Stimulated activated CD4-positive, alpha-beta T cell treated with anti-CD3 and anti-CD28 coated beads, Interleukin-2, amount 100 ng/mL, for 4 hours (primary cell): Measurements from ENCODE around the gene C19orf53.
"Not testable (repeated sequence)": the region's sequence is repeated elsewhere in the genome, so short reads cannot be mapped to it uniquely, and the experiment has no call there.

Experiments
- DNase-seq: peaks from one replicate; pipeline ENCODE4 v3.0.0-alpha.2; 2020; ENCODE audit warnings: low read depth

The C19orf53 gene

DNA sequence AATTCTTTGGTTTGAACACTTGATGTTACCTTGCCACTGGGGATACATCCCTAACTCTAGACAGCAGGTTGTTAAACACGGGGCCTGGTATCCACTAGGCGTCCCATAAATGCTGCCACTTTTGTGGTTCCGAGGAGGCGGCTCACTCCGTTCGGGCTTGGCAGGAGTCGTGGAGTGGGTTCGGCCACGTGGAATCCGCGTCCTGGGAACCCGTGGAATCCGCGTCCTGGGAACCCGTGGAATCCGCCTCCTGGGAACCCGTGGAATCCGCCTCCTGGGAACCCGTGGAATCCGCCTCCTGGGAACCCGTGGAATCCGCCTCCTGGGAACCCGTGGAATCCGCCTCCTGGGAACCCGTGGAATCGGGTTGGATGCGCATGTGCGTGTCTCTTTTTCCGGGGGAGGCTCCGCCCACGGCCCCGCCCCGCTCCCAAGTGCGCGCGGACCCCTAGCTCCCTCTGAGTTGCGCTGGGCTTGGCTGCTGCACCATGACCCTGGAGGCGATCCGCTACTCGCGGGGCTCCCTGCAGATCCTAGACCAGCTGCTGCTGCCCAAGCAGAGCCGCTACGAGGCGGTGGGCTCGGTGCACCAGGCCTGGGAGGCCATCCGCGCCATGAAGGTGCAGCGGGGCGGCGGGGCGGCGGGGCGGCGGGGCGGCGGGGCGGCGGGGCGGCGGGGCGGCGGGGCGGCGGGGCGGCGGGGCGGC is 10.0 kb upstream of the C19orf53 start, which contains the start of gene MRI1:
TSS of gene MRI1 (plus strand) at position 422 of the 707 bp plus-strand sequence. CDS start at position 489, 67 bp downstream.
- DNase-seq, result peak; percentile 45

DNA sequence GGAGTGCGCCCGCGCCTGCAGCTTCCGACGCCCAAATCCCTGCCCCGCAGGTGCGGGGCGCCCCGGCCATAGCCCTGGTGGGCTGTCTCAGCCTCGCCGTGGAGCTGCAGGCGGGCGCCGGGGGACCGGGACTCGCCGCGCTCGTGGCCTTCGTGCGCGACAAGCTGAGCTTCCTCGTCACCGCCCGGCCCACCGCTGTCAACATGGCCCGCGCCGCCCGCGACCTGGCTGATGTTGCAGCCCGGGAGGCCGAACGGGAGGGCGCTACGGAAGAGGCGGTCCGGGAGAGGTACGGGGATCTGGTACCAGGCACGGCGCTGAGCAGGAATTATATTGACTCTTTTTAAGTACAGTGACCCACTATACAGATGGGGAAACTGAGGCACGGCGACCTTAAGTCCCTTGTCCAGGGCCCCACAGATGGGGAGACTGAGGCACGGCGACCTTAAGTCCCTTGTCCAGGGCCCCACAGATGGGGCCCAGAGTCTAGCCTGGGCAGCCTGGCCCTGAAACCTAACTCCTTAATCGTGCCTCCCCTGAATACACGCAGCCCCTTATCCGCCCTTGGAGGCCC is 9.3 kb upstream of the C19orf53 start:
- DNase-seq, result peak; percentile 21

DNA sequence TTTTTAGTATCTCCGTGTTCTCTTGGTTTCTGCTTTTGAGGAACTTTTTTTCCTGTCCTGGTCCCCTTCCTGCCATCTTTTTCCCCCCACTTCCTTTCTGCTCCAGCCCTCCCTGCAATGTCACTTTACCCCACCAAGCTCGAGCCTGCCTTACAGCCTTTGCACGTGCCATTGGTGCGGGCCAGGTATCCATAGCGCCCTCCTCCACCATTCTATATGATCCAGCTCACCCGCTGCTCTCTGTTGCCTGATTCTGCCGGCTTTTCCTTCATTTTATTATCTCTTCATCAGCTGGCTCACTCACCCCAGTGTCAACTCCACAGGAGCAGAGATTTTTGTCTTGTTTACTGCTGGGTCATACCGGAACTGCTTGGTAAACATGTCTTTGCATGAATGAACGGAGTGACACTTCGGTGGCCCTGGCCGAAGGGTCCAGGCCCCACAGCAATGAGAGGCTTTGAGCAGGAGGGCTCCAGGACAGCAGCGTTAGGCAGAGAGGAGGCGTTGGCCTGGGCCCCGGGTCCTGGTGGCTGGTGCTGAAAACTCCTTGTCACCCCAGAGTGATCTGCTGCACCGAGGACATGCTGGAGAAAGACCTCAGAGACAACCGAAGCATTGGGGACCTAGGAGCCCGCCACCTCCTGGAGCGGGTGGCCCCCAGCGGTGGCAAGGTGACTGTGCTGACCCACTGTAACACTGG is 8.7 kb upstream of the C19orf53 start:
- no peak for DNase-seq

DNA sequence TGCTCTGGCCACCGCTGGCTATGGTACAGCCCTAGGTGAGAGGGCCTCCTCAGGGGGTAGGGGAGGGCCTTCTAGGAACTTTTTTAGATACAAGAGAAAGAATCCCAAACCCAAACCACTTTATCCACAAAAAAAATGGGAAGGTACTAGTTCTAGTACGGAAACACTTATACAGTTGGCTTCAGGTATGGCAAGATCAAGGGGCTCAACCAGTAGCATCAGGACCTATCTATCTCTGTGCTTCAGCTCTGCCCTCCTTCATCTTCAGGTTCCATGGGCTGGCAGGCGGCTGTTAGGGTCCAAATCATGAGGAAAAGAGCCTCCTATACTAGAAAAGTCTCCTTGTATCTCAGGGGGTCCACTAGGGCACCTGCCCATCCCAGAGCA is 8.2 kb upstream of the C19orf53 start:
- DNase-seq, result no peak

DNA sequence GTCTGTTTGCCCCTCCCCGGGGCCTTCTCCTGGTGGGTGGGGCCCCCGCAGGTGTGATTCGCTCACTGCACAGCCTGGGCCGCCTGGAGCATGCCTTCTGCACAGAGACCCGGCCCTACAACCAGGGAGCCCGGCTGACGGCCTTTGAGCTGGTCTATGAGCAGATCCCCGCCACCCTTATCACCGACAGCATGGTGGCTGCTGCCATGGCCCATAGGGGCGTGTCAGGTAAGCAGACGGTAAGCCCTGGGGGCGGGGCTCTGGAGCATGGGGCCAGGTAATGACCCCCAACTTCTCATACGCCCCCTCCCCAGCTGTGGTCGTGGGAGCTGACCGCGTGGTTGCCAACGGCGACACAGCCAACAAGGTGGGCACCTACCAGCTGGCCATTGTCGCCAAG is 5.7 kb upstream of the C19orf53 start:
- DNase-seq, result no peak

DNA sequence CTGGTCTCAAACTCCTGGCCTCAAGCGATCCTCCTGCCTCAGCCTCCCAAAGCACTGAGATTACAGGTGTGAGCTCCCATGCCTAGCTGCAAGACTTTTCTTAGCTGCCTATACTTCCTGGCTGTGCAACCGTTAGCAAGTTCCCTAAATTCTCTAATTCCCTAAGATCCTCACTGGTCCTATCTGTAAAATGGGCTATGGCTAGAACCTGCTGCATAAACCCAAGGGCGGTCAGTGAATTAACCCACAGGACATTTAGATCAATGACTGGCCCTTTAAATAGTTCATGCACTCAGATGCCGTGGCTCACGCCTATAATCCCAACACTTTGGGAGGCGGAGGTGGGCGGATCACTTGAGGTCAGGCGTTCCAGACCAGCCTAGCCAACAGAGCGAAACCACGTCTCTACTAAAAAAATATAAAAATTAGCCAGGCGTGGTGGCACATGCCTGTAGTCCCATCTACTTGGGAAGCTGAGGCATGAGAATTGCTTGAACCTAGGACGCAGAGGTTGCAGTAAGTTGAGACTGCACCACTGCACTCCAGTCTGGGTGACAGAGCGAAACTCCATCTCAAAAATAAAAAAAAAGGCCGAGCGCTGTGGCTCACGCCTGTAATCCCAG is 4.1 kb upstream of the C19orf53 start:
- no peak for DNase-seq

DNA sequence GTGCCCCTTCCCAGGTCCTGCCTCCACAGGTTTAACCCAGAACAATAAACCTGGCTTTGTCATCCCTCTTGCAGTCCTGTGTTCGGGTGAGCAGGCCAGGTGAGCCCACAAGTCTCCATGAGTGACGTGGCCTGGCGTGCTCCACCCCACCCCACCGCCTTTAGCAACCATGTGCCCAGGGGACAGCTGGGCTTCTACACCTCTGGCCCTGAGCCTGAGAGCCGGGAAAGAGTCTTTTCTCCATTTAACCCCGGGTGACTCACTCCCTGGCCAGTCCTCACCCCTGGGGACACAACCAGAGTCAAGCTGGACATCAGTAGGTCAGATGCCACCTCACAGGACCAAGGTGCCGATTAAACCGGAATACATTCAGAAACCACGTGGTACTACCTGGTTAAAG is 4.1 kb downstream of the C19orf53 start:
- no peak for DNase-seq

DNA sequence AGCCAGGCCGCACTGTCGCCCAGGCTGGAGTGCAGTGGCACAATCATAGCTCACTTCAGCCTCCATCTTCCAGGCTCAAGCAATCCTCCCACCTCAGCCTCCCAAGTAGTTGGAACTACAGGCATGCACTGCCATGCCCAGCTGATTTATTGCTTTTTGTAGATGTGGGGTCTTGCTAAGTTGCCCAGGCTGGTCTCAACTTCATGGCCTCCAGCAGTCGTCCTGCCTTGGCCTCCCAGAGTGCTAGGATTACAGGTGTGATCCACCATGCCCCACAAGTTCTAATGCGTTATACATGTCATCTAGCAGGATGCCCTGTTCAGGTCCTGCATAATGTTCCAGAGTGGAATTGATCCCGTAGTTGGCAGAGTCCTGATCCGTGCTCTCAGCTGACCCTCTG is 4.6 kb downstream of the C19orf53 start:
- no peak for DNase-seq

DNA sequence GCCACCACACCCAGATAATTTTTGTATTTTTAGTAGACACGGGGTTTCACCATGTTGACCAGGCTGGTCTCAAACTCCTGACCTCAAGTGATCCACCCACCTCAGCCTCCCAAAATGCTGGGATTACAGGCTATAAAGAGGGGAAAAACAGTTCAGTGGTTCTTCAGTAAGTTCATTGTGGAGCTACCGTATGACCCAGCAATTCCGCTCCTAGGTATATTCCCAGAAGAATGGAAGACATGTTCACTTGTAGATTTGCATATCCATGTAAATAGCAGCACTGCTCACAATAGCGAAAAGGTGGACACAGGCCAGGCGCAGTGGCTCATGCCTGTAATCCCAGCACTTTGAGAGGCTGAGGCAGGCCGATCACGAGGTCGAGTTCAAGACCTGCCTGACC is 5.5 kb downstream of the C19orf53 start:
- DNase-seq, result not testable (repeated sequence)

DNA sequence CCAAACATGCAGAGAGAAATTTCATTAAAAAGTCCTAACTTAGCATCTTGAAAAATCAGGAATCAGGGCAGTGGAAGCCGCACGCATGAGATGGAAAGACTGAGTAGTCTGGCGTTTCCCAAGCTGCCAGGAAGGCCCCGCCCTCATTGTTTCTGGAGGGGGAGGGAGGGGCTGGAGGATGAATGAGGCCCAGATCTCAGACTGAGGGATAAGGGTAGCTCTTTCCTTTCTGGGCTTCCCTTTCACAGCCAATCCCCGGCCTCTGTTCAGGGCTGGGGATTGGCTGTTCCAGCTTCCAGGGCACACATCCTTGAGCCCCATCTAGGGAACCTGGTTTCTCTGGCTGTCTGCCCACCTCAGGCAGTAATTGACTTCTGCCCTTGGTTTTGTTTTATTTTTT is 7.3 kb downstream of the C19orf53 start:
- no peak for DNase-seq

DNA sequence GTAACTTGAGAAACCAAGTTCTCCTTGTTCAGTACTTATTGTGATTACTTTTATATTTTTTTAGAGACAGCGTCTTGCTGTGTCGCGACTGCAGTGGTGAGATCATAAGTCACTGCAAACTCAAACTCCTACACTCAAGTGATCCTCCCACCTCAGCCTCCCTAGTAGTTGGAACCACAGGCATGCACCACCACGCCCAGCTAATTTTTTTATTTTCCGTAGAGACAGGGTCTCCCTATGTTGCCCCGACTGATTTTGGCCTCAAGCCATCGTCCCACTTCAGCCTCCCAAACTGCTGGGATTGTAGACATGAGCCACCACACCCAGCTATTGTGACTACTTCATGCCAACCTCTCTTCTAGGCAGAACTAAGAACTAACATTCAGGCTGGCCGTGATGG is 8.3 kb downstream of the C19orf53 start:
- no peak for DNase-seq

DNA sequence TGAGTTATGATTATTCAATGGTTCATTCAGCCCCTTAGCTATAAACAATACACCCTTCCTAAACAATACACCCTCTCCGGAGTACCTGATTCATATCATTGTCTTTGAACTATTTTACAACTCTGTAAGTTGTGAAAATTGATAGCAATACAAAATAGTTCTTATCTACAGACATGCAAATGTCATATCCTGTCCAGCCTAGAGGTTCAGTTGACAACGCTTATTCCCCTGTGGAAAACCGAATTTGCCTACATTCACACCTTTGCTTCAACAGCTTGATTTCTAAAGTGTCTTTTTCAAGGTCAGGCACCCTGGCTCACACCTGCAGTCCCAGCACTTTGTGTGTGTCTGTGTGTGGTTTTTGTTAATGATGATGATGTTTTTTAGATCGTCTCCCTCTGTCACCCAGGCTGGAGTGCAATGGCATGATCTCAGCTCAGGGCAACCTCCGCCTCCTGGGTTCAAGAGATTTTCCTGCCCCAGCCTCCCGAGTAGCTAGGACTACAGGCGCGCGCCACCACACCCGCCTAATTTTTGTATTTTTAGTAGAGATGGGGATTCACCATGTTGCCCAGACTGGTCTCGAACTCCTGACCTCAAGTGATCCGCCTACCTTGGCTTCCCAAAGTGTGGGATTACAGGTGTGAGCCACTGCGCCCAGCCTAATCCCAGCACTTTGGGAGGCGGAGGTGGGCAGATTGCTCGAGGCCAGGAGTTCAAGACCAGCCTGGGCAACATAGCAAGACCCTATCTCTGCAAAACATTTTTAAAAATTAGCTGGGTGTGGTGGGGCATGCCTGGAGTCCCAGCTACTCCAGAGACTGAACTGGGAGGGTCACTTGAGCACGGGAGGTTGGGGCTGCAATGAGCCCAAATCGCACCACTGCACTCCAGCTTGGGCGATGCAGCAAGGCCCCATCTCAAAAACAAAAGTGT is 9.6 kb downstream of the C19orf53 start:
- DNase-seq, result no peak

DNA sequence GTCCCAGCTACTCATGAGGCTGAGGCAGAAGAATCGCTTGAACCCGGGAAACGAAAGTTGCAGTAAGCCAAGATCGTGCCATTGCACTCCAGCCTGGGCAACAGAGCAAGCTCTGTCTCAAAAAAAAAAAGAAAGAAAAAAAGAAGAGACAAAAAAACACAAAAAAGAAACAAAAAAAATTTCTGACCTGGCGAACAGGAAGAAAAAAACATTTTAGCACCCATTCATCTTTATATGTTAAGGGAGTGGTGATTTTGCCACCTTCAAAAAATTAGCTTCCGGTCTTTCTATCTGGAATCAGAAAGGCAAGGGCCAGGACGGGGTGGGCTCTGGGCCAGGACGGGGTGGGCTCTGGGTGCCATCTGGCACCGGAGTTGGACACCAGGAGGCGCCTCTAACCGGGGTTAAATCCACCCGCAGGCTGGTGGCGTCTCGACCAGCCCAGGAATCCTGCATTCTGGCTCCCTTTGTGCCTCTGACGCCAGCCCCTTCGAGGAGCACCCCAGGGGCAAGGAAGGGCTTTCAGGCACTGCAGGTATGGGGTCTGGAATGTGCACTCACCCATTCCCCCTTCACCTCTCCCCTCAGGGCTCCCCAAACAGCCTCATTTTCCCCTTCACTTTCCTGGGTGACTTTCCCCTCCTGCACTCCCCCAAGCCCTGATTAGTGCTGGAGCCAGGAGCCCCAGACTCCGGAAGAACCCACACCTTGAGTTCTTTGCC is 10.6 kb downstream of the C19orf53 start:
- DNase-seq, result peak; percentile 61

DNA sequence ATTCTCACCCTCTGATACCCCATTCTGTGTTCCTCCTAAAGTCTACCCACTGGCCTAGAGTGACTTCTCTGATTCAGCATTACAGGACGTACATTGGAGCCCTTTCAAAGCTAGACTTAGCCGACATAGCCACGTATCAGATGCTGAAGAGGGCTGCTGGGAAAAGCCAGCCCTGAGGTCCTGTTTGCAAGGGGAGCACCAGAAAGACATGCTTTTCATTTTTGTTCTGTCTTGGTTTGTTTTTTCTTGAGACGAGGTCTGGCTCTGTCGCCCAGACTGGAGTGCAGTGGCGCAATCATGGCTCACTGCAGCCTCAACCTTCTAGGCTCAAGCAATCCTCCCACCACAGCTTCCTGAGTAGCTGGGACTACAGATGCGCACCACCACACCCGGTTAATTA is 14.7 kb downstream of the C19orf53 start:
- no peak for DNase-seq

DNA sequence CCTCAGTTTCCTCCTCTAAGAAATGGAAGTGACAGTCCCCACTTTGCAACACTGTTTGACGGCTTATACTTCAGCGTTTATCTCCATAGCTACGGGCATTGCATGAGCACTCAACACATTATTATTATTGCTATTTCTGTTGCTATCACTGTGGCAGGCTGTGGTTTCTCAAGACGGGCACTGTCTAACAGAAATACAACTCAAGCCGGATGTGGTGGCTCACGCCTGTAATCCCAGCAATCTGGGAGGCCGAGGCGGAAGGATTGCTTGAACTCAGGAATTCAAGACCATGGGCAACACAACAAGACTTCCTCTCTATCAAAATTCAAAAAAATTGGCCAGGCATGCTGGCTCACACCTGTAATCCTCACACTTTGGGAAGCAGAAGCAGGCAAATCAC is 16.1 kb downstream of the C19orf53 start:
- DNase-seq, result no peak

DNA sequence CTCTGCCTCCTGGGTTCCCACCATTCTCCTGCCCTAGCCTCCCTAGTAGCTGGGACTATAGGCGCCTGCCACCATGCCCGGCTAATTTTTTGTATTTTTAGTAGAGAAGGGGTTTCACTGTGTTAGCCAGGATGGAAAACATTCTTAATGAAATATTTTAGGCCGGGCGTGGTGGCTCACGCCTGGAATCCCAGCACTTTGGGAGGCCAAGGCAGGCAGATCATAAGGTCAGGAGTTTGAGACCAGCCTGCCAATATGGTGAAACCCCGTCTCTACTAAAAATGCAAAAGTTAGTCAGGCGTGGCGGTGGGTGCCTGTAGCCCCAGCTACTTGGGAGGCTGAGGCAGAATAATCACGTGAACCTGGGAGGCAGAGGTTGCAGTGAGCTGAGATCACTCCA is 19.1 kb downstream of the C19orf53 start:
- DNase-seq, result not testable (repeated sequence)

DNA sequence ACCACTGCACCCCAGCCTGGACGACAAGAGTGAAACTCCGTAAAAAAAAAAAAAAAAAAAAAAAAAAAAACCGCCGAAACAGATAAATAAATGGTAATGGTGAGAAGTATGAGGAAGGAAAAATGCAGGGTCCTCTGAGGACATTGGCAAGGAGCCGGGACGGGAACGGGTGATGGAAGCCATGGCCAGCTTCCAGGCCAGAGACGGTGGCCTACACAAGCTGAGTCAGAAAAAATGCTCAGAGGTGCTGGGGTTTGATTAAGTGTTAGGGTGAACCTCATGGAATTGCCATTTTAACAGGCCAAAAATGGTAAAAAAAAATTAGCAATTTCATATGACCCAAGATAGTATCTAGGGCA is 20.1 kb downstream of the C19orf53 start:
- no peak for DNase-seq

DNA sequence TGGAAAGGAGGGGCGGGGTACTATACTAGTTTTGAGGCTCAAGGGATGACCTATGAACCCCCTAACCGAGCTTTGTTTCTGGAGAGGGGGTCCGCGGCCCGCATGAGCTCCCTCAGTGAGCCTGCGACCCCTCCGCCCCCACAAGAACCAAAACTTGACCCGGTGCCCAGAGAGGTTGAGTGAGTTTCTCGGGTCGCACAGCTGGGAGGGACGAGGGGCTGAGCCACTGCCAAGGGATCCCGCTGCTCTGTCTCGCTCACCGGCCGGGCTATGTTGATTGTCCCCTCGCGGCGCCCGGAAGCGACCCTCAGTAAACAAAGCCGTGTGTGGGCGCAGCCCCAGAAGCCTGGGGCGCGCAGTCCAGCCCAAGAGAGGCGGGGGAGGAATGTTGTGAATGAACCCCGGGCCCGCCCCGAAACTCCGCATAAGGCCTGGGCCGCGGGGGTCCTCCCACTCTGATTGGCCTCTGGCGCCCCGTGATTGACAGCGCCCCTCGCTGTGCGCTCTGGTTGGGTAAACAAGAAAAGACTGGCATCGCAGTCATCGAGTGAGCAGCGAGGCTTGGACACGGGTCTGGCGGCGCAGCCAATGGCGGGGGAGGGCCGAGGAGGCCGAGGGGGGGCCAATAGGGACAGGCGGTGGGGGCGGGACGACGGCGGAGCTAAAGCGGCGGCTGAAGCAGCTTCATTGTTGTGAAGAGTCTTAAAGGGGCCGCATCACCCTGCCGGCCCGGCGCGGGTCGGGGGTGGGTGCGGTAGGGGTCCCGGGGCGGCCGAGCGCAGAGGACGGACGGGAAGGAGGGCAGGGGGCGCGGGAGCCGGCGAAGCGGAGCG is 20.7 kb downstream of the C19orf53 start, which contains the start of gene ZSWIM4:
TSS of gene ZSWIM4 (plus strand) at position 687 of the 833 bp plus-strand sequence. CDS start 206 bp downstream, outside the sequence.
- peak; percentile 81 for DNase-seq

DNA sequence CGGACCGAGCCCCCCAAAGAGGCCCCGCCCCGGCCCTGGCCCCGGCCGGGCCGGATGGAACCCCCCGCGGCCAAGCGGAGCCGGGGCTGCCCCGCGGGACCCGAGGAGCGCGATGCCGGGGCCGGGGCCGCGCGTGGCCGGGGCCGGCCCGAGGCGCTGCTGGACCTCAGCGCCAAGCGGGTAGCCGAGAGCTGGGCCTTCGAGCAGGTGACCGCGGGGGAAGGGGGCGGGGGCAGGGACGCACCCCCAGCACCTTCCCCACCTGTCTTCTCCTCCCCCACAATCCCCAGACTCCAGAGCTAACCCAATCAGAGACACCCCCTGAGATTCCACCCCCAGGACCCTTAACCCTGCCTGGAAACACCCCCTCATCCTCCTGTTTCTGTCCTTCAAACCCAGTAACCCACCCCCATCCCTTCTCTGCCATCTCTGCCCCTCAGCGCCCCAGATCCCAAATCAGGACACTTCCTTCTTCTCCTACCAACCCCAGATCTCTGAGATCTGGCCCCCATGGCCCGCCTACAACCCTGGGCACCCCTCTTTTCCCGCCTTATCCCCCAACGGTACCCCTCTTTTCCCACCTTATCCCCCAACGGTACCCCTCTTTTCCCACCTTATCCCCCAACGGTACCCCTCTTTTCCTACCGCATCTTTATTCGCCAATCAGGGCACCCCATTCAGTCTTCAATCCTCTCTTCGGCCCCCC is 21.5 kb downstream of the C19orf53 start:
- DNase-seq, result no peak
